CD4-positive, alpha-beta T cell (primary cell): ENCODE measurements around the gene BCL2L12. TPM values are rescaled to one million over a fixed set of nuclear protein-coding genes. Genes with fewer than 3 reads are reported as not detected.

Experiments
- ATAC-seq: fragments of 200-7000 bp; cut with Tn5 transposase; one replicate; pipeline ENCODE4 v1.10.0; 2022; ENCODE audit warnings: mild to moderate bottlenecking; ENCODE audit not compliant: poor library complexity
- CTCF ChIA-PET: fragments of 350-600 bp; sonication (Branson Sonifier 250); formaldehyde crosslinking; loops from one replicate; lab custom pipeline; 2021; ENCODE audit warnings: antibody characterized with exemption, inconsistent platforms; lab: Charles Lee
- POLR2A ChIA-PET: fragments of 350-600 bp; sonication (Branson Sonifier 250); formaldehyde crosslinking; loops from one replicate; lab custom pipeline; 2021; ENCODE audit warnings: antibody characterized with exemption, inconsistent platforms; lab: Charles Lee
- DNase-seq, 14 experiments: peaks; one replicate each; pipeline ENCODE4 v3.0.0-alpha.2; 2013 to 2020; ENCODE audit warnings: mixed read lengths in 2 of 14
- H3K27ac ChIP-seq, 2 donors: one replicate each; pipeline versions ENCODE4 v1.5.1 to v1.7.0; 2013; ENCODE audit warnings: low read length in 2 of 2, low read depth in 1 of 2, mild to moderate bottlenecking in 1 of 2
- H3K27me3 ChIP-seq, 2 experiments: 1 replicate in 1 of 2; 2 replicates in 1 of 2; pipeline versions ENCODE4 v1.6.1 to v1.7.0; 2013; ENCODE audit warnings: low read length in 2 of 2, control low read depth in 1 of 2, mild to moderate bottlenecking in 1 of 2, moderate library complexity in 1 of 2; ENCODE audit not compliant: insufficient read depth in 2 of 2, control insufficient read depth in 1 of 2
- H3K36me3 ChIP-seq: one replicate; pipeline ENCODE4 v1.6.1; 2013; ENCODE audit warnings: low read length, control low read depth; ENCODE audit not compliant: insufficient read depth
- H3K4me1 ChIP-seq: one replicate; pipeline ENCODE4 v1.6.1; 2013; ENCODE audit warnings: low read length, control low read depth; ENCODE audit not compliant: insufficient read depth
- H3K4me3 ChIP-seq: one replicate; pipeline ENCODE4 v1.5.1; 2013; ENCODE audit warnings: mild to moderate bottlenecking, low read length, moderate library complexity
- H3K9me3 ChIP-seq, 2 experiments: 1 replicate in 1 of 2; 2 replicates in 1 of 2; pipeline versions ENCODE4 v1.6.1 to v1.7.0; 2013; ENCODE audit warnings: low read length in 2 of 2, mild to moderate bottlenecking in 2 of 2, control low read depth in 1 of 2, moderate library complexity in 1 of 2; ENCODE audit not compliant: control insufficient read depth in 1 of 2, insufficient read depth in 1 of 2
- H3K27ac Mint-ChIP-seq: one replicate; pipeline ENCODE4 v1.8.0; 2020; ENCODE audit warnings: mixed read lengths
- H3K27me3 Mint-ChIP-seq: one replicate; pipeline ENCODE4 v1.8.0; 2021; ENCODE audit warnings: mixed read lengths
- H3K36me3 Mint-ChIP-seq: one replicate; pipeline ENCODE4 v1.8.0; 2021; ENCODE audit warnings: low read depth, mixed read lengths
- H3K4me1 Mint-ChIP-seq: one replicate; pipeline ENCODE4 v1.8.0; 2021; ENCODE audit warnings: low read depth, mixed read lengths
- H3K4me3 Mint-ChIP-seq: one replicate; pipeline ENCODE4 v1.8.0; 2020; ENCODE audit warnings: mild to moderate bottlenecking, mixed read lengths
- H3K9me3 Mint-ChIP-seq: one replicate; pipeline ENCODE4 v1.8.0; 2020; ENCODE audit warnings: mixed read lengths
- CTCF ChIP-seq: fragments of 200-600 bp; IDR thresholded peaks from one replicate; pipeline ENCODE4 v1.8.0; 2022; ENCODE audit warnings: antibody characterized with exemption, mild to moderate bottlenecking
- intact Hi-C, 2 experiments: fragments of 100-400 bp; cut with DNase I in 1 of 2; cut with micrococcal nuclease in 1 of 2; formaldehyde crosslinking; loops; one replicate each; pipeline versions ENCODE4 v1.15.1 to v1.9.0; 2023 to 2025; cut with DNase I, micrococcal nuclease
- total RNA-seq, 174 experiments: library from RNA in 2 of 174; stranded (reverse) in 2 of 174; gene quantifications; one replicate each; pipeline ENCODE4 v1.2.3 and lab custom pipeline; 2021 to 2026

BCL2L12 gene
- total RNA-seq, 2 experiments from 2014 or later = 9.9 to 11.3 TPM

DNA sequence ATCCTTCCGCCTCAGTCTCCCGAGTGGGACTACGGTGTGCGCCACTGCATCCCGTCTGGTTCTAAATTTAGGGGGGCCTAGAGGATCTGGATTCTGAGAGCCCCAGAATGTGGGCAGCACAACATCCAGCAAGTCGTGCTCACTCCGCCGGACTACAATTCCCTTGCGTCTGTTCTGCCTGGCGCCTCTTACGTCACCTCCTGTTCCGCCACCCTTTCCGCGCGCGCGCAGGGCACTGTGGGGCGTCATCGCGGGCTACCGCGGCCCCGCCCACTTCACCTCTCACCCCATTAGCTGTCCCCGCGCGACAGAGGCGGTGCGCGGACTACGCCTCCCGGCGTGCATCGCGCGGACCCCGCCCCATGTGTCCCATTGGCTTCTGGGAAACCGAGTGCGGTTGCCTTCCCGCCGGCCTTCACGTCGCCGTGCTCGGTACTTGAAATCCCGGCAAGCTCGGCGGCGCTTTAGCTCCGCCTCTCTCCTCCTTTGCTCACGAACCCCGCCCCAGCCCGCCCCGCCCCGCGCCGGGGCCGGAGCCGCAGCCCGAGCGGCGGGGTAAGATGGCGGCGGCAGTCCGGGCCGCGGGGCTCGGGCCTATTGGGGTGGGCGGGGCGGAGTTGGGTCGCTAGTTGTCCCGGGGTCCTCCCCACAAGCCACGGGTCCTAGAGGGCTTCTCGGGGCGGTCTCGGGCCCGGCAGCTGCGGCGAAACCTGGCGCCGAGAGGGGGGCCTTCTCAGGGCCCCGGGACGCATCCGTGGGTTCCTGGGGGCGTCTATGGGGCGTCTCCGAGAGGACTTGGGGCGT, 23.8 kb upstream of the BCL2L12 start, which contains the start of gene SCAF1:
SCAF1 (plus strand) TSS at position 522 of the 804 bp plus-strand sequence. CDS start 2,818 bp downstream, outside the sequence.
- H3K4me3 ChIP-seq = peak within 1 kb of the TSS; percentile 99
- peak within 1 kb of the TSS; percentile 97 for H3K27ac Mint-ChIP-seq
- intact Hi-C loops = loop anchor here (1.0 to 5.0 kb wide), 6 partner anchors 23 to 385 kb away; partner anchors contain the start of genes AKT1S1 (in 1 of the 2), BCL2L12 (in 1 of the 2), IRF3 (in 1 of the 2) and TBC1D17 (in 1 of the 2)
- peak; percentile 66 for ATAC-seq
- H3K27ac ChIP-seq = peak within 1 kb of the TSS; percentile 91 to 96
- H3K4me3 Mint-ChIP-seq = peak within 1 kb of the TSS; percentile 95
- no peaks in the 10 kb centered on the region for H3K27me3 ChIP-seq
- H3K4me1 Mint-ChIP-seq = peaks cover 71% of the 10 kb centered on the region
- ChIA-PET POLR2A (interaction anchor here (0.6 to 5.5 kb wide), 26 partner anchors 19 to 1023 kb away, joined by 3 to 125 read pairs (median 4); partner anchors contain the start of genes AKT1S1, AP2A1, BCL2L12 and FUZ), CTCF (interaction anchor here (1.0 to 1.2 kb wide), 3 partner anchors 31 to 145 kb away, joined by 3 to 6 read pairs (median 3); no protein-coding TSS in a partner anchor)
- H3K27me3 Mint-ChIP-seq = no peaks in the 10 kb centered on the region
- DNase-seq = peak; percentile 97 to 100 (median 99)
- H3K4me1 ChIP-seq = peaks cover 70% of the 10 kb centered on the region
- no peak for TF ChIP-seq CTCF
- H3K9me3 Mint-ChIP-seq = no peaks in the 10 kb centered on the region
- peaks cover 18% of the 10 kb centered on the region for H3K36me3 Mint-ChIP-seq
- H3K36me3 ChIP-seq = peaks cover 24% of the 10 kb centered on the region
- H3K9me3 ChIP-seq = no peaks in the 10 kb centered on the region

GRCh38 chr19:49642492-49643035, 23.2 kb upstream of the BCL2L12 start:
- H3K36me3 Mint-ChIP-seq = peaks cover 25% of the 10 kb centered on the region
- ATAC-seq = no peak
- ChIA-PET POLR2A (interaction anchor here (0.6 to 5.5 kb wide), 21 partner anchors 18 to 1023 kb away, joined by 3 to 125 read pairs (median 5); partner anchors contain the start of genes AKT1S1, AP2A1, BCL2L12 and FUZ), CTCF (interaction anchor here (1.1 to 1.2 kb wide), 3 partner anchors 30 to 38 kb away, joined by 3 to 6 read pairs (median 3); no protein-coding TSS in a partner anchor)
- intact Hi-C loops = loop anchor here (1.0 to 5.0 kb wide), 5 partner anchors 23 to 385 kb away; partner anchors contain the start of genes AKT1S1 (in 1 of the 2), BCL2L12 (in 1 of the 2), IRF3 (in 1 of the 2) and TBC1D17 (in 1 of the 2)
- no peak for TF ChIP-seq CTCF
- Histone ChIP-seq H3K9me3 (no peaks in the 10 kb centered on the region), H3K27me3 (no peaks in the 10 kb centered on the region), H3K4me1 (peaks cover 70% of the 10 kb centered on the region), H3K36me3 (peaks cover 30% of the 10 kb centered on the region), H3K4me3 (peak overlapping the region; percentile 99), H3K27ac (peak overlapping the region; percentile 83 to 96)
- peak overlapping the region; percentile 95 for H3K4me3 Mint-ChIP-seq
- H3K4me1 Mint-ChIP-seq = peaks cover 70% of the 10 kb centered on the region
- H3K9me3 Mint-ChIP-seq = no peaks in the 10 kb centered on the region
- no peak for DNase-seq
- H3K27me3 Mint-ChIP-seq = no peaks in the 10 kb centered on the region
- H3K27ac Mint-ChIP-seq = peak overlapping the region; percentile 97

GRCh38 chr19:49643466-49643865, 22.3 kb upstream of the BCL2L12 start:
- H3K4me1 Mint-ChIP-seq = peaks cover 61% of the 10 kb centered on the region
- DNase-seq = no peak
- Histone ChIP-seq H3K4me1 (peaks cover 61% of the 10 kb centered on the region), H3K27me3 (no peaks in the 10 kb centered on the region), H3K9me3 (no peaks in the 10 kb centered on the region), H3K36me3 (peaks cover 34% of the 10 kb centered on the region), H3K4me3 (no peak overlapping the region), H3K27ac (no peak overlapping the region)
- peak overlapping the region; percentile 95 for H3K4me3 Mint-ChIP-seq
- intact Hi-C loops = loop anchor here (2.0 to 5.0 kb wide), 3 partner anchors 29 to 384 kb away; partner anchors contain the start of genes AKT1S1 (in 1 of the 2), TBC1D17 (in 1 of the 2), VRK3 (in 1 of the 2) and ZNF473 (in 1 of the 2)
- peaks cover 30% of the 10 kb centered on the region for H3K36me3 Mint-ChIP-seq
- H3K27me3 Mint-ChIP-seq = no peaks in the 10 kb centered on the region
- no peaks in the 10 kb centered on the region for H3K9me3 Mint-ChIP-seq
- TF ChIP-seq CTCF = no peak
- no peak for ATAC-seq
- peak overlapping the region; percentile 97 for H3K27ac Mint-ChIP-seq
- POLR2A ChIA-PET = interaction anchor here (2.0 to 5.5 kb wide), 3 partner anchors 17 to 54 kb away, joined by 8 to 125 read pairs (median 21); partner anchors contain the start of genes BCL2L12, IRF3 and PRR12
- CTCF ChIA-PET = interaction anchor here (1.1 kb wide), 1 partner anchor 37 kb away, joined by 3 read pairs; no protein-coding TSS in a partner anchor
